Effector memory CD8-positive, alpha-beta T cell (primary cell): Measurements from ENCODE around the gene FAM234B.

ENCODE experiments used
- ATAC-seq: fragments of 150-1000 bp; cut with Tn5 transposase; replicated peaks from 2 replicates; pipeline ENCODE4 v1.10.0; 2021; ENCODE audit warnings: mild to moderate bottlenecking, moderate library complexity
- DNase-seq, 3 experiments: peaks; one replicate each; pipeline ENCODE4 v3.0.0; 2021
- H3K27ac Mint-ChIP-seq, 2 donors: one replicate each; pipeline ENCODE4 v1.8.0; 2022; ENCODE audit warnings: mild to moderate bottlenecking in 2 of 2, mixed read lengths in 2 of 2, moderate library complexity in 2 of 2
- H3K27me3 Mint-ChIP-seq, 2 donors: one replicate each; pipeline ENCODE4 v1.8.0; 2022; ENCODE audit warnings: mixed read lengths in 2 of 2
- H3K36me3 Mint-ChIP-seq: one replicate; pipeline ENCODE4 v1.8.0; 2022; ENCODE audit warnings: mild to moderate bottlenecking, moderate library complexity, mixed read lengths; ENCODE audit not compliant: insufficient read depth
- H3K4me1 Mint-ChIP-seq, 2 donors: one replicate each; pipeline ENCODE4 v1.8.0; 2022; ENCODE audit warnings: low read depth in 2 of 2, mixed read lengths in 2 of 2
- H3K4me3 Mint-ChIP-seq, 2 donors: one replicate each; pipeline ENCODE4 v1.8.0; 2022; ENCODE audit warnings: mild to moderate bottlenecking in 2 of 2, mixed read lengths in 2 of 2, moderate library complexity in 2 of 2
- H3K9me3 Mint-ChIP-seq, 2 donors: one replicate each; pipeline ENCODE4 v1.8.0; 2022; ENCODE audit warnings: mixed read lengths in 2 of 2
- total RNA-seq, 9 experiments: gene quantifications; one replicate each; lab custom pipeline; 2026; lab: John Stamatoyannopoulos, UW

The FAM234B gene
- 2.0 to 13.6 (median 10.0) reads per million in 9 experiments for total RNA-seq

- Mint-ChIP-seq H3K27ac (peak within 1 kb of the TSS; percentile 74 to 79), H3K9me3 (no peaks in the 10 kb centered on the region), H3K27me3 (peaks cover 0 to 9% of the 10 kb centered on the region in 2 donors), H3K4me1 (peaks cover 4 to 8% of the 10 kb centered on the region in 2 donors), H3K4me3 (peak within 1 kb of the TSS; percentile 83 to 84), H3K36me3 (no peaks in the 10 kb centered on the region)
- peak; percentile 58 to 60 (median 58) for DNase-seq
- ATAC-seq, result peak; percentile 96
Observed at GRCh38 chr12:13044002-13044905, at the start of gene FAM234B. Gene FAM234B (plus strand): TSS chr12:13044381. CDS start chr12:13044404, 23 bp downstream.

GRCh38 chr12:12995088-12995487 is 49.1 kb upstream of the FAM234B start:
- Mint-ChIP-seq H3K27me3 (no peaks in the 10 kb centered on the region), H3K9me3 (no peaks in the 10 kb centered on the region), H3K36me3 (no peaks in the 10 kb centered on the region), H3K4me1 (peaks cover 16 to 25% of the 10 kb centered on the region in 2 donors), H3K4me3 (no peak overlapping the region), H3K27ac (no peak overlapping the region)
- no peak for ATAC-seq
- DNase-seq, result no peak

GRCh38 chr12:12996209-12996608 is 48.0 kb upstream of the FAM234B start:
- H3K9me3 Mint-ChIP-seq, result no peaks in the 10 kb centered on the region
- no peak overlapping the region for H3K4me3 Mint-ChIP-seq
- H3K27ac Mint-ChIP-seq, result no peak overlapping the region
- peaks cover 3% of the 10 kb centered on the region for H3K36me3 Mint-ChIP-seq
- no peak for DNase-seq
- ATAC-seq, result no peak
- H3K27me3 Mint-ChIP-seq, result no peaks in the 10 kb centered on the region
- H3K4me1 Mint-ChIP-seq, result peaks cover 21 to 31% of the 10 kb centered on the region in 2 donors

GRCh38 chr12:12997156-12997555 is 47.0 kb upstream of the FAM234B start:
- Mint-ChIP-seq H3K4me1 (peaks cover 27 to 37% of the 10 kb centered on the region in 2 donors), H3K27ac (no peak overlapping the region), H3K36me3 (peaks cover 3% of the 10 kb centered on the region), H3K9me3 (no peaks in the 10 kb centered on the region), H3K4me3 (peak overlapping the region in 1 of 2 donors; percentile 17), H3K27me3 (no peaks in the 10 kb centered on the region)
- DNase-seq, result no peak
- ATAC-seq, result no peak

- H3K4me3 Mint-ChIP-seq, result no peak overlapping the region
- H3K27me3 Mint-ChIP-seq, result no peaks in the 10 kb centered on the region
- H3K27ac Mint-ChIP-seq, result no peak overlapping the region
- ATAC-seq (no peak), DNase-seq (no peak)
- peaks cover 27 to 37% of the 10 kb centered on the region in 2 donors for H3K4me1 Mint-ChIP-seq
- H3K9me3 Mint-ChIP-seq, result no peaks in the 10 kb centered on the region
- peaks cover 3% of the 10 kb centered on the region for H3K36me3 Mint-ChIP-seq
Observed at GRCh38 chr12:12997734-12998133, 46.4 kb upstream of the FAM234B start.

GRCh38 chr12:12998248-12998647 is 45.9 kb upstream of the FAM234B start:
- Mint-ChIP-seq H3K27me3 (no peaks in the 10 kb centered on the region), H3K4me3 (no peak overlapping the region), H3K4me1 (peaks cover 25 to 37% of the 10 kb centered on the region in 2 donors), H3K9me3 (no peaks in the 10 kb centered on the region), H3K27ac (no peak overlapping the region), H3K36me3 (peaks cover 3% of the 10 kb centered on the region)
- DNase-seq, result no peak
- no peak for ATAC-seq

- ATAC-seq (no peak), DNase-seq (no peak)
- Mint-ChIP-seq H3K36me3 (peaks cover 3% of the 10 kb centered on the region), H3K4me1 (peaks cover 25 to 37% of the 10 kb centered on the region in 2 donors), H3K27ac (peak overlapping the region; percentile 81 to 87), H3K4me3 (peak overlapping the region; percentile 88 to 93), H3K9me3 (no peaks in the 10 kb centered on the region), H3K27me3 (no peaks in the 10 kb centered on the region)
Observed at GRCh38 chr12:12999271-12999958, 44.8 kb upstream of the FAM234B start.

- Mint-ChIP-seq H3K27ac (peak within 1 kb of the TSS; percentile 81 to 87), H3K36me3 (peaks cover 3% of the 10 kb centered on the region), H3K9me3 (no peaks in the 10 kb centered on the region), H3K27me3 (no peaks in the 10 kb centered on the region), H3K4me1 (peaks cover 25 to 37% of the 10 kb centered on the region in 2 donors), H3K4me3 (peak within 1 kb of the TSS; percentile 88 to 93)
- ATAC-seq (peak; percentile 89), DNase-seq (peak; percentile 96 to 97 (median 97))
Observed at GRCh38 chr12:12999959-13000615, 44.1 kb upstream of the FAM234B start, which contains the start of gene HEBP1. Gene HEBP1 (minus strand): TSS chr12:13000265. CDS start chr12:13000114, 151 bp downstream.

GRCh38 chr12:13000616-13000924 is 43.6 kb upstream of the FAM234B start:
- H3K27ac Mint-ChIP-seq, result peak overlapping the region; percentile 81 to 87
- no peaks in the 10 kb centered on the region for H3K9me3 Mint-ChIP-seq
- peak overlapping the region; percentile 88 to 93 for H3K4me3 Mint-ChIP-seq
- peaks cover 3% of the 10 kb centered on the region for H3K36me3 Mint-ChIP-seq
- DNase-seq, result no peak
- no peaks in the 10 kb centered on the region for H3K27me3 Mint-ChIP-seq
- H3K4me1 Mint-ChIP-seq, result peaks cover 25 to 37% of the 10 kb centered on the region in 2 donors
- ATAC-seq, result peak; percentile 35

- H3K27me3 Mint-ChIP-seq, result no peaks in the 10 kb centered on the region
- peak overlapping the region; percentile 81 to 87 for H3K27ac Mint-ChIP-seq
- ATAC-seq (peak; percentile 16), DNase-seq (peak; percentile 19 to 31 (median 24))
- H3K36me3 Mint-ChIP-seq, result peaks cover 3% of the 10 kb centered on the region
- peak overlapping the region; percentile 88 to 93 for H3K4me3 Mint-ChIP-seq
- H3K9me3 Mint-ChIP-seq, result no peaks in the 10 kb centered on the region
- H3K4me1 Mint-ChIP-seq, result peaks cover 25 to 37% of the 10 kb centered on the region in 2 donors
Observed at GRCh38 chr12:13000925-13001774, 43.0 kb upstream of the FAM234B start.

- Mint-ChIP-seq H3K27me3 (no peaks in the 10 kb centered on the region), H3K27ac (peak overlapping the region in 1 of 2 donors; percentile 57)
Observed at GRCh38 chr12:13001775-13002040, 42.5 kb upstream of the FAM234B start.

GRCh38 chr12:13002301-13003097 is 41.7 kb upstream of the FAM234B start:
- ATAC-seq (no peak), DNase-seq (no peak)
- Mint-ChIP-seq H3K27me3 (no peaks in the 10 kb centered on the region), H3K4me3 (peak overlapping the region; percentile 77 to 84), H3K36me3 (peaks cover 3% of the 10 kb centered on the region), H3K9me3 (no peaks in the 10 kb centered on the region), H3K27ac (peak overlapping the region in 1 of 2 donors; percentile 57), H3K4me1 (peaks cover 20 to 32% of the 10 kb centered on the region in 2 donors)

More at GRCh38 chr12:13001775-13002040, 42.5 kb upstream of the FAM234B start:
- Mint-ChIP-seq H3K36me3 (peaks cover 3% of the 10 kb centered on the region), H3K4me1 (peaks cover 25 to 37% of the 10 kb centered on the region in 2 donors), H3K9me3 (no peaks in the 10 kb centered on the region), H3K4me3 (peak overlapping the region; percentile 77 to 84)
- DNase-seq (no peak), ATAC-seq (no peak)
